HG02973 (cell line): ENCODE measurements around the gene NFIC.

Source experiments
- ATAC-seq: cut with Tn5 transposase; IDR thresholded peaks from one replicate; pipeline ENCODE4 v1.9.1; 2021; ENCODE audit warnings: moderate library complexity; ENCODE audit not compliant: unreplicated experiment

Gene NFIC

GRCh38 chr19:3358689-3359014 lies 7.7 kb upstream of the NFIC start:
- no peak for ATAC-seq

DNA sequence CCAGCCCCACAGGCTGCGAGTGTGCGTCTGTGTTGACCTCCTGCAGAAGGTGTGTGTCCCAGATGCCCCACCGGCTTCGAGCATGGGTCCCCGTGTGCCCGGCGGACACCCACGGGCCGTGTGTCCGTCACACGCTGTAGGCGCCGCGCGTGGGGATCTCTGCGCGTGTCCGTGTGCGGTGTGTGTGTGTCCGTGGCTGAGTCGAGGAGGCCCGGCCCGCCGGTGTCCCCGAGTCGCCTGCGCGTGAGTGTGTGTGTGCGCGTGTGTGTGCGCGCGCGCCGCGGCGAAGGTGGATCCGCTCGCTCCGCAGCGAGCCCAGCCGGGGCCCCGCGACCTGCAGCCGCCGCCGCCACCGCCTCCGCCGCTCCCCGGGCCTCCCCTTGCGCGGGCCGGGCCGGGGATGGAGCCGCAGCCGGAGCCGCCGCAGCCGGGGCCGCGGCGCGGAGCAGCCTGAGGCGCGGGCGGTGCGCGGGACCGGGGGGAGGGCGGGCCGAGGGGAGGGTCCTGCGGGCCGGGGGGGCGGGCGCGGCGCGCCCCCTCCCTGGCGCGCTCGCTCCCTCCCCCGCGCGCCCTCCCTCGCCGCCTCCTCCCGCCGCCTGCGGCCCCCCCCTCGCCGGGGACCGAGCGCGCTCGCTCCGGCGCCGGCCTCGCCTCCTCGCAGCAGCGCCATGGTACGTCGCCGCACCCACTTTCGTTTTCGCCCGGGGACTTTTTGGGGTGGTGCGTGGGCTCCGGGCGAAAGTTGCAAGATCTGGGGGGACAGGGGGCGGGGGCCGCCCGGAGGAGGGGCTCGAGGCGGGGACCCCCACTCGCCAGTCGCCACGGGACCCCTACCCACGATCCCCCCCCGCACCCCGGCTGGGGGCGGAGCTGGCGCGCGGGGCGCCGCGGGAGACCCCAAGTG lies 7.1 kb upstream of the NFIC start:
- no peak for ATAC-seq

GRCh38 chr19:3359919-3360420 lies 6.4 kb upstream of the NFIC start:
- no peak for ATAC-seq

DNA sequence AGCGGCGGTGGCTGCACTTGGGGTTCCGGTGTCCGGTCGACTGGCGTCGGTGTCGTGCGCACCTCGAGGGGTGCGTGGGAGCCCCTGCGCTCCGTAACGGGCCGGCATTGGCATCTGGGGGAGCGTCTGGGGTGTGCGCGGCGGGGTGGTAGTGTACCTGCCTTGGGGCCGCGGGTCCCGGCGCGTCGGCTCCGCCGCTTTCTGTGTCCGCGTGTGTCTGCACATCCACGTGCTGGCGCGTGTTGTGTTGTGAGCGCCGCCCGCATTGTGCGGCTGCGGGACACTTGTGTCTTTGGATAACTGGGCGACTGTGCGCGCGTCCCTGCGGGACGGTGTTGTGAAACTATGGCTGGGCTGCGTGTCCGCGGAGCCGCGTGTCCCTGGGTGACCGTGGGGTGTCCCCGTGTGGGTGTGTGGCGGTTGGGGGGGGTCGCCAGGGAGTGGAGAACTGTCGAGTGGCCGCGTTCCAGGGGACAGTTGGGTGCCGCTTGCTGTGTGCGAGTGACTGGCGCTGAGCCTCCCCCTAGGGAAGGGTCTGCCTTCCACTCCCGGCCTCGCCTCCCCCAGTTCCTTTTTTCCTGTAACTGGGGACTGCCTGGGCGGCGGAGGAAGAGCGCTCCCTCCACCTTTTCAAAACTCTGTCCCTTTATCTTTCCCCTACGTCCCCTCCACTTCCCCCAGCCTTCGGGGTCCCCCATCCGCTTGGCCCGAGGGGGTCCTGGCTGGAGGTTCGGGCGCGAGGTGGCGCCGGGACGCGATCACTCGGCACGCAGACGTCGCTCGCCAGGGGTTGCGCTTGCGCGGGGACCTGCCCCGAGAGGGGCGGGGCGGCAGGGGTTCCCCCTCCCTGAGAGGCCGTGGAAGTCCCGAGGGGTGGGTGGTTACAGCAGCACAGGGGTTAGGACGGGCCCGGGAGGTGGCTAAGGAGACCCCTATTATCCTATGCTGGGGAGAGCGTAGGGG lies 5.7 kb upstream of the NFIC start:
- no peak for ATAC-seq

GRCh38 chr19:3361384-3362216 lies 4.8 kb upstream of the NFIC start:
- ATAC-seq = no peak

- no peak for ATAC-seq
These were observed 4.0 kb upstream of the NFIC start for GRCh38 chr19:3362217-3362906.

- no peak for ATAC-seq
These were observed 2.4 kb upstream of the NFIC start for GRCh38 chr19:3363841-3364500.

- no peak for ATAC-seq
These were observed 1.9 kb upstream of the NFIC start for GRCh38 chr19:3364501-3364858.

- no peak for ATAC-seq
These were observed 1.1 kb upstream of the NFIC start for GRCh38 chr19:3365093-3365835.

DNA sequence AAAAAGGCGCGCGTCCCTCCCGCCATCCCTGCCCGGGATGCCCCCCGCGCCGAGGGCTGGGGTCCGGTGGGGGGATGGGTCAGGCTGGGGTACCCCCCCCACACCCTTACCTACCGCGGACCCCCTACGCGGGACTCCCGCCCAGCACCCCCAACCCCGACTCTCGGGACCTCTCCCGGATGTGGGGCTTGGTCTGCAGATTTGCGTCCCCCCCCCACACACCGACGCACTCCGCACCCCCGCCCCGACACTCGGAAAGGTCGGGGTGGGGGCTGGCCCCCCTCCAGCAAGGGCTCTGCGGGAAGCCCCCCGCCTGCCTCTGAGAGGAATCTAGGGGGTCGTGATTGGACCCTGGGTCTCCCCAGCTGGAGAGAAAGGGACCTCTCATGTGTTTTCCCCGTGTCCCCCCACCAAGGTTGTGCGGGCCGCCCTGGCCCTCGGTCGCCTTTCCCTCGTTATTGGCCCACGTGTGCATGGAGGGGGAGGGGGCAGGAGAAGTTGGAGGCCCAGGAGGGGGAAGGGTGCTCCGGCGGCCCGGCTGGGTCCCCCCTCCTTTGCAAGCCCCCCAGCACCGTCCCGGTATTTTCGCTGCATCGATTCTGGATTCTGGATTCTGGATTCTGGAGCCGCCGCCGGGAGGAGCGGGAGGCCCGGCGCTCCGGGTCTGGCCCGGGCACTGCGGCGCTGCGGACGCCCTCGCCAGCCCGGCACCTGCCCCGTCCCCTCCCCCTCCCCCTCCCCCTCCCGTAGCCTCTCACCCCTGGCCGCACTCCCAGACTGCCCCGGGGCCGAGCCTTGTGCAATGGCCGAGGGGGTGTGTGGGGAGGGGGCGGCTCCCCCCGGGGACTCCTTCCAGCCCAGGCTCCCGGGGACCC lies 607 bp downstream of the NFIC start:
- no peak for ATAC-seq

DNA sequence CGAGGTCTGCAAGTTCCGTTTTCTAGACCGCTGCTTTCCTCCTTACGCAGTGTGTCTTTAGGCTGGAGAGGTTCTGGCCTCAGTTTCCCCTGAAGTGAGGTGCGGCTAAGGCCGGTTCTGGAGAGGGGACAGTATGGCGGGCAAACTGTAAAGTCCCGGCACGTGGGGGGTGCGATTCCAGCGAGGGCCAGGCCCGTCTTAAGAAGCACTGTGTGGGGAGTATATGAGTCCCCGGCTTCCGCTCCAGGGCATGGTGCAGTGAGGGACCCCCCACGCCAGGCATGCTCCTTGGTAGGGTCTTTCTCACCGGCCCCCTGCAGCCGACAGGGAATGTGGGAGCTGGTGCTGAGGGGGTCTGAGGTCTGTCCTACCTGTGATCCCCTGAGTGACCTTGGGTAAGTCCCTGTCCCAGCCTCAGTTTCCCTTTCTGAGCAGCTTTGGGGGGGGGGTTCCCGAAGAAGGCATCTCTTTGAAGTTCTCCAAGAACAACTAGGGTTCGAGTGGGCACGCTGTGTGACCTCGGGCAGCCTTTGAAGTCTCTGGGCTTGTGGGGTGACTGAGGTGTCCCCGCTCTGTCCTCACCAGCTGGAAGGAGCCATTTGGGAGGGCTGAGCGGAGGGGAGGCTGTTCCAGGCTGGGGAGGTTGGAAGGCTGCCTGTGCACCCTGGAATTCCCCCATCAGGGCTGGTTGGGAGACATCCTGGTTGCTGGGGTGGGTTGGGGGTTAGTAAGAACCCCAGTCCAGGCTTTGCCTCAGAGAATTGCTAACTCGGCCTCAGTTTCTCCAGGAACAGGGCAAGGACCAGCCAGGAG lies 1.5 kb downstream of the NFIC start:
- no peak for ATAC-seq

DNA sequence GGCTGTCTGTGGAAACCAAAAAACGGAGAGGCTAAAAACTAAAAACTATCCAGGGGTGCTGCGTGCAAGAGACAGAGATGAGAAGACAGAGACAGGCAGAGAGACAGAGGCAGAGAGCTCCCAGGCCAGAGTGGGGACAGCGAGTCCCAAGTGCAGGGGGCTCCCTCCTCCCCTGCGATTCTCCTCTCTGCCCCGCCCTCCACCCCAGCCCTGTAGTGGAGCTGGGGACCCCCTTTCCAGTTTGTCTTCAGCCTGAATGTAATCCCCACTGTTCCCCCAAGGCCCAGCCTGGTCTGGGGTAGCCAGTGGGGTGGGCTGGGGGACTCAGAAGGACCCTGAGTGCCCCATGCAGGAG lies 2.0 kb downstream of the NFIC start:
- ATAC-seq = no peak

- ATAC-seq = no peak
These were observed 2.5 kb downstream of the NFIC start for GRCh38 chr19:3368848-3369336.

DNA sequence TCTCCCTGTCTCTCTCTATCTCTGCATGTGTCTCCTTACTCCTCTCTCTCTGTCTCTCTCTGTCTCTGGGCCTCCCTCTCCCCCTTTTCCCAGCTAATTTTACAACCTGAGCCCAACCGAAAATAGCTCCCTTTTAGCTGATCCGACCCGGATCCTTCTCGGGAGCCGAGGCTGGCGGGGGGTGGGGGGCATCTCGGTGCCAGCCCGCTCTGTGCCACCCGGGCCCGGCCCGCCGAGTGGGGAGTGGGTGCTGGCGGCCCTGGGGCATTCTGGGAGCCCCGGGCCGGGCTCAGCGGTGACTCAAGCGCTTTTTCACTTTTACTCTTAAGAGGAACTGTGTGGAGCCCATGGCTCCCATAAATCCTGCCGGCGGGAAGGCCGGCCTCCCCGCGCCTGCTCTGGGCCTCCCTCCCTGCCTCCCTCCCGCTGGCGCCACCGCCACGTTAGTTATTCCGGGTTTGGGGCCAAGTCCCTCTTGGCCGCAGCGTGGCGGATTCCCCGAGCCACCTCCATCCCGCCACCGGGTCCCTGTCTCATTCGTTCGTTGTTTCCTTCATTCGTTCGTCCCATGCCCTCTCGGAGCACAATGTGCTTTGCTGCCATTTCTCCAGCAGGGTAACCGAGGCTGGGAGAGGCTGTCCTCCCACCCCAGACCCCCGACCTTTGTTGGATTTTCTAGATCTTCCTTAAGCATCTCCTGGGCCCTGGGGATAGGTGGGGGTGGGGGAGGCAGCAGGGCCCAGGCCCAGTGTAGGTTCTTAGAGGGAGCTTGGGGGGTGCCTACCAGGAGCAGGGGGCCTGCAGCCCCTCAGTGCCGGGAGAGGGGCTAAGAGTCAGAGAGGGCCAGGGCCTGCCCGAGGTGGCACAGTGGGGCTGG lies 3.2 kb downstream of the NFIC start:
- ATAC-seq = no peak

GRCh38 chr19:3370214-3370720 lies 3.9 kb downstream of the NFIC start:
- no peak for ATAC-seq
